ENCODE results near the gene CST11.

DNA sequence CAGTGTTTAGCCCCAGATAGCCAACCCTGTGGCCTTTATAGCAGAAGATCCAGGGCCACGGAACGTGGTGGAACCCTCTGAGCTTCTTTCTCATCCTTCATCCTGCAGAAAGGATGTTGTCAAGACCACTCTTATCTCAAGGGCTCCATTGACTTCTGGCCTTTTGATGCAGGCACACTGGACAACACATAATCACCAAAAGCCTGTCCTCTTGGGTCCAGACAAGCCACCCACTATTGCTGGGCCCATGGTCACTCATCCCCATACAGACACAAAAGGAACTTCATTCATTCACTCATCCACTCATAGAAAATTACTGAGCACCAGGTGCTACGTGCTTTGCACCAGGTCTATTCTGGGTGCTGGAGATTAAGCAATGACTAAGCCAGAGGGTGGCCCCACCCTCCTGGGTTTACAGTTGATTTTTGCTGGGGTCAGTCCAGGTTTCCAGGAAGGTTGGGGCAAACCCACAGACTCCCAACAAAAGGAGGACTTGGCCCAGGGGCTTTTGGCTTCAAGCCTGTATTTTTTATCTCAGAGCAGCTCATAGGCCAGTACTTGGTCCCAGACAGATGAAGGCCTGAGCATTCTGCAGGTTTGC lies 40.6 kb upstream of the CST11 start:
- TF ChIP-seq, protein P1, sequence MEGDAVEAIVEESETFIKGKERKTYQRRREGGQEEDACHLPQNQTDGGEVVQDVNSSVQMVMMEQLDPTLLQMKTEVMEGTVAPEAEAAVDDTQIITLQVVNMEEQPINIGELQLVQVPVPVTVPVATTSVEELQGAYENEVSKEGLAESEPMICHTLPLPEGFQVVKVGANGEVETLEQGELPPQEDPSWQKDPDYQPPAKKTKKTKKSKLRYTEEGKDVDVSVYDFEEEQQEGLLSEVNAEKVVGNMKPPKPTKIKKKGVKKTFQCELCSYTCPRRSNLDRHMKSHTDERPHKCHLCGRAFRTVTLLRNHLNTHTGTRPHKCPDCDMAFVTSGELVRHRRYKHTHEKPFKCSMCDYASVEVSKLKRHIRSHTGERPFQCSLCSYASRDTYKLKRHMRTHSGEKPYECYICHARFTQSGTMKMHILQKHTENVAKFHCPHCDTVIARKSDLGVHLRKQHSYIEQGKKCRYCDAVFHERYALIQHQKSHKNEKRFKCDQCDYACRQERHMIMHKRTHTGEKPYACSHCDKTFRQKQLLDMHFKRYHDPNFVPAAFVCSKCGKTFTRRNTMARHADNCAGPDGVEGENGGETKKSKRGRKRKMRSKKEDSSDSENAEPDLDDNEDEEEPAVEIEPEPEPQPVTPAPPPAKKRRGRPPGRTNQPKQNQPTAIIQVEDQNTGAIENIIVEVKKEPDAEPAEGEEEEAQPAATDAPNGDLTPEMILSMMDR (IDR thresholded peaks at IDR 0.05; ENCODE audit: insufficient read depth, low read length), result no peak
- TF ChIP-seq POLR2AphosphoS5 (IDR thresholded peaks at IDR 0.05; ENCODE audit: low read depth) (no peak), SPI1 (IDR thresholded peaks at IDR 0.05; ENCODE audit: borderline replicate concordance, low read depth) (no peak), GABPA (IDR thresholded peaks at IDR 0.05; ENCODE audit: low read depth) (no peak)
- TF ChIP-seq, protein P2, sequence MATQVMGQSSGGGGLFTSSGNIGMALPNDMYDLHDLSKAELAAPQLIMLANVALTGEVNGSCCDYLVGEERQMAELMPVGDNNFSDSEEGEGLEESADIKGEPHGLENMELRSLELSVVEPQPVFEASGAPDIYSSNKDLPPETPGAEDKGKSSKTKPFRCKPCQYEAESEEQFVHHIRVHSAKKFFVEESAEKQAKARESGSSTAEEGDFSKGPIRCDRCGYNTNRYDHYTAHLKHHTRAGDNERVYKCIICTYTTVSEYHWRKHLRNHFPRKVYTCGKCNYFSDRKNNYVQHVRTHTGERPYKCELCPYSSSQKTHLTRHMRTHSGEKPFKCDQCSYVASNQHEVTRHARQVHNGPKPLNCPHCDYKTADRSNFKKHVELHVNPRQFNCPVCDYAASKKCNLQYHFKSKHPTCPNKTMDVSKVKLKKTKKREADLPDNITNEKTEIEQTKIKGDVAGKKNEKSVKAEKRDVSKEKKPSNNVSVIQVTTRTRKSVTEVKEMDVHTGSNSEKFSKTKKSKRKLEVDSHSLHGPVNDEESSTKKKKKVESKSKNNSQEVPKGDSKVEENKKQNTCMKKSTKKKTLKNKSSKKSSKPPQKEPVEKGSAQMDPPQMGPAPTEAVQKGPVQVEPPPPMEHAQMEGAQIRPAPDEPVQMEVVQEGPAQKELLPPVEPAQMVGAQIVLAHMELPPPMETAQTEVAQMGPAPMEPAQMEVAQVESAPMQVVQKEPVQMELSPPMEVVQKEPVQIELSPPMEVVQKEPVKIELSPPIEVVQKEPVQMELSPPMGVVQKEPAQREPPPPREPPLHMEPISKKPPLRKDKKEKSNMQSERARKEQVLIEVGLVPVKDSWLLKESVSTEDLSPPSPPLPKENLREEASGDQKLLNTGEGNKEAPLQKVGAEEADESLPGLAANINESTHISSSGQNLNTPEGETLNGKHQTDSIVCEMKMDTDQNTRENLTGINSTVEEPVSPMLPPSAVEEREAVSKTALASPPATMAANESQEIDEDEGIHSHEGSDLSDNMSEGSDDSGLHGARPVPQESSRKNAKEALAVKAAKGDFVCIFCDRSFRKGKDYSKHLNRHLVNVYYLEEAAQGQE (IDR thresholded peaks at IDR 0.05; ENCODE audit: insufficient replicate concordance, low read depth), result no peak

Data from HL-60 (cell line).